H1 (cell line): ENCODE data around the gene VNN1.

Experiments
- BRCA1 ChIP-seq: IDR thresholded peaks from 2 replicates; pipeline ENCODE4 v1.6.1; 2012; ENCODE audit warnings: low read depth, low read length, improper control_type of control experiment
- CEBPB ChIP-seq: IDR thresholded peaks from 2 replicates; pipeline ENCODE4 v1.6.1; 2012; ENCODE audit warnings: low read depth, low read length
- EGR1 ChIP-seq: IDR thresholded peaks from 2 replicates; pipeline ENCODE4 v1.6.1; 2011; ENCODE audit warnings: low read depth, low read length, borderline replicate concordance
- EZH2 ChIP-seq: fragments of 200-600 bp; sonication (generic); IDR thresholded peaks from 2 replicates; pipeline ENCODE4 v1.7.1; 2012; ENCODE audit warnings: low read depth, mild to moderate bottlenecking, moderate library complexity, low read length, inconsistent platforms; ENCODE audit not compliant: severe bottlenecking
- PHF8 ChIP-seq: fragments of 200-600 bp; sonication (generic); conservative IDR thresholded peaks from 2 replicates; pipeline ENCODE4 v1.7.1; 2012; ENCODE audit warnings: low read depth, mild to moderate bottlenecking, inconsistent platforms, low read length, moderate library complexity
- RBBP5 ChIP-seq: IDR thresholded peaks from 2 replicates; pipeline ENCODE4 v1.7.1; 2012; ENCODE audit warnings: low read depth, mild to moderate bottlenecking, inconsistent platforms, low read length, moderate library complexity, borderline replicate concordance
- SP1 ChIP-seq: IDR thresholded peaks from 2 replicates; pipeline ENCODE4 v1.6.1; 2011; ENCODE audit warnings: low read depth, low read length
- SP4 ChIP-seq: IDR thresholded peaks from 2 replicates; pipeline ENCODE4 v1.6.1; 2012; ENCODE audit warnings: low read length, inconsistent platforms
- TF ChIP-seq, protein P1 (sequence below), 3 experiments: IDR thresholded peaks; 1 replicate in 2 of 3; 2 replicates in 1 of 3; pipeline versions ENCODE4 v1.5.1 to v1.6.1; 2011; ENCODE audit warnings: low read length in 3 of 3, mild to moderate bottlenecking in 3 of 3, inconsistent platforms in 2 of 3, low read depth in 1 of 3, moderate library complexity in 1 of 3; ENCODE audit not compliant: insufficient read depth in 1 of 3; ENCODE audit errors: control extremely low read depth in 1 of 3
- TF ChIP-seq, protein P2 (sequence below): IDR thresholded peaks from 2 replicates; pipeline ENCODE4 v1.6.1; 2012; ENCODE audit warnings: inconsistent platforms

DNA sequence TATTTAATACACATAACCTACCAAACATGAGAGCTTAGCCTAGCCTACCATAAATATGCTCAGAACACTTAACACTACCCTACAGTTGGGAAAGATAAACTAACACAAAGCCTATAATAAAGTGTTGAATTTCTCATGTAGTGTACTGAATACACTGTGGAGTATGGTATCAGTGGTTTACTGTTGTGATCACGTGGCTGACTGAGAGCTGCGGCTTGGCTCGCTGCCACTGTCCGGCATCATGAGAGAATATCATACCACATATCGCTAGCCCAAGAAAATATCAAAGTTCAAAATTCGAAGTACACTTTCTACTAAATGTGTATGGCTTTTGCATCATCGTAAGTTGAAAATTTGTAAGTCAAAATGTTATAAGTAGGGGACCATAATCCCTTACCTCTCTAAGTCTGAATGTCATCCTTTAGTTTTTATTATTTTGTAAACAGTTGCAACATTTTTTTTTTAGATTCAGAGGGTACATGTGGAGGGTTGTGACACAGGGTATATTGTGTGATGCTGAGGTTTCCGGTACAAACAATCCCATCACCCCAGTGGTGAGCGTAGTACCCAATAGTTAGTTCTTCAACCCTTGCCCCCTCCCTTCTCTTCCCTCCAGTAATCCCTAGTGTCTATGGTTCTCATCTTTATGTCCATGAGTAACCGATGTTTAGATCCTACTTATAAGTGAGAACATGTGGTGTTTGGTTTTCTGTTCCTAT lies 40.3 kb downstream of the VNN1 start:
- no peak for TF ChIP-seq EGR1
- TF ChIP-seq, protein P1, sequence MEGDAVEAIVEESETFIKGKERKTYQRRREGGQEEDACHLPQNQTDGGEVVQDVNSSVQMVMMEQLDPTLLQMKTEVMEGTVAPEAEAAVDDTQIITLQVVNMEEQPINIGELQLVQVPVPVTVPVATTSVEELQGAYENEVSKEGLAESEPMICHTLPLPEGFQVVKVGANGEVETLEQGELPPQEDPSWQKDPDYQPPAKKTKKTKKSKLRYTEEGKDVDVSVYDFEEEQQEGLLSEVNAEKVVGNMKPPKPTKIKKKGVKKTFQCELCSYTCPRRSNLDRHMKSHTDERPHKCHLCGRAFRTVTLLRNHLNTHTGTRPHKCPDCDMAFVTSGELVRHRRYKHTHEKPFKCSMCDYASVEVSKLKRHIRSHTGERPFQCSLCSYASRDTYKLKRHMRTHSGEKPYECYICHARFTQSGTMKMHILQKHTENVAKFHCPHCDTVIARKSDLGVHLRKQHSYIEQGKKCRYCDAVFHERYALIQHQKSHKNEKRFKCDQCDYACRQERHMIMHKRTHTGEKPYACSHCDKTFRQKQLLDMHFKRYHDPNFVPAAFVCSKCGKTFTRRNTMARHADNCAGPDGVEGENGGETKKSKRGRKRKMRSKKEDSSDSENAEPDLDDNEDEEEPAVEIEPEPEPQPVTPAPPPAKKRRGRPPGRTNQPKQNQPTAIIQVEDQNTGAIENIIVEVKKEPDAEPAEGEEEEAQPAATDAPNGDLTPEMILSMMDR (IDR thresholded peaks at IDR 0.05; ENCODE audit: control extremely low read depth in 1 of 3, insufficient read depth in 1 of 3, low read depth in 1 of 3, low read length in 3 of 3): no peak
- TF ChIP-seq PHF8: no peak
- no peak for TF ChIP-seq RBBP5
- no peak for TF ChIP-seq CEBPB
- TF ChIP-seq SP4: no peak
- TF ChIP-seq, protein P2, sequence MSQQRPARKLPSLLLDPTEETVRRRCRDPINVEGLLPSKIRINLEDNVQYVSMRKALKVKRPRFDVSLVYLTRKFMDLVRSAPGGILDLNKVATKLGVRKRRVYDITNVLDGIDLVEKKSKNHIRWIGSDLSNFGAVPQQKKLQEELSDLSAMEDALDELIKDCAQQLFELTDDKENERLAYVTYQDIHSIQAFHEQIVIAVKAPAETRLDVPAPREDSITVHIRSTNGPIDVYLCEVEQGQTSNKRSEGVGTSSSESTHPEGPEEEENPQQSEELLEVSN: no peak
- no peak for TF ChIP-seq EZH2
- TF ChIP-seq BRCA1: no peak
- TF ChIP-seq SP1: no peak
